ENCODE results near the gene OR13F1. TPM values are rescaled to one million over a fixed set of nuclear protein-coding genes. Genes with fewer than 3 reads are reported as not detected.

The OR13F1 gene
- total and polyA plus RNA-seq, 2 of the 8 experiments (the other 6 are each of a cell fraction or from before 2014, with no cell fraction given): not detected

Other genes starting within 250 kb of the OR13F1 start
- gene OR13C4, start 22.9 kb downstream of the OR13F1 start, total RNA-seq (2021; fragmentation: NEBNext Ultra II Directional; extraction: Animal tissue kit (Norgen Biotek cat#: 25700)): not detected in 2 replicates
- not detected in 2 replicates for gene OR13C4, start 22.9 kb downstream of the OR13F1 start, polyA plus RNA-seq (2011; rRNA removed)
- gene OR13C3, start 32.6 kb downstream of the OR13F1 start, total RNA-seq (2021; fragmentation: NEBNext Ultra II Directional; extraction: Animal tissue kit (Norgen Biotek cat#: 25700)): not detected in 2 replicates
- 0.06 TPM in 1 of 2 replicates, not detected in the other for gene OR13C3, start 32.6 kb downstream of the OR13F1 start, polyA plus RNA-seq (2011; rRNA removed)
- gene OR13C8, start 64.9 kb downstream of the OR13F1 start, total RNA-seq (2021; fragmentation: NEBNext Ultra II Directional; extraction: Animal tissue kit (Norgen Biotek cat#: 25700)): not detected in 2 replicates
- gene OR13C8, start 64.9 kb downstream of the OR13F1 start, polyA plus RNA-seq (2011; rRNA removed): not detected in 2 replicates
- gene OR13C5, start 95.2 kb downstream of the OR13F1 start, total RNA-seq (2021; fragmentation: NEBNext Ultra II Directional; extraction: Animal tissue kit (Norgen Biotek cat#: 25700)): not detected in 2 replicates
- not detected in 2 replicates for gene OR13C5, start 95.2 kb downstream of the OR13F1 start, polyA plus RNA-seq (2011; rRNA removed)
- gene OR13C2, start 101.4 kb downstream of the OR13F1 start, total RNA-seq (2021; fragmentation: NEBNext Ultra II Directional; extraction: Animal tissue kit (Norgen Biotek cat#: 25700)): not detected in 2 replicates
- gene OR13C2, start 101.4 kb downstream of the OR13F1 start, polyA plus RNA-seq (2011; rRNA removed): not detected in 2 replicates
- gene OR13C9, start 113.9 kb downstream of the OR13F1 start, total RNA-seq (2021; fragmentation: NEBNext Ultra II Directional; extraction: Animal tissue kit (Norgen Biotek cat#: 25700)): not detected in 2 replicates
- gene OR13C9, start 113.9 kb downstream of the OR13F1 start, polyA plus RNA-seq (2011; rRNA removed): not detected in 2 replicates
- not detected in 2 replicates for gene OR13D1, start 190.3 kb downstream of the OR13F1 start, total RNA-seq (2021; fragmentation: NEBNext Ultra II Directional; extraction: Animal tissue kit (Norgen Biotek cat#: 25700))
- gene OR13D1, start 190.3 kb downstream of the OR13F1 start, polyA plus RNA-seq (2011; rRNA removed): not detected in 2 replicates
- 6.9 and 9.3 TPM in 2 replicates for gene NIPSNAP3A, start 243.4 kb downstream of the OR13F1 start, total RNA-seq (2021; fragmentation: NEBNext Ultra II Directional; extraction: Animal tissue kit (Norgen Biotek cat#: 25700))
- 4.3 and 9.4 TPM in 2 replicates for gene NIPSNAP3A, start 243.4 kb downstream of the OR13F1 start, polyA plus RNA-seq (2011; rRNA removed)